Dendritic cell treated with granulocyte-macrophage colony-stimulating factor and Interleukin-4, amounts not matched to agents 40 ng/mL and 50 ng/mL, for 4 days (primary cell): ENCODE data around the gene PLEKHM2.

Experiments used
- H3K27ac Mint-ChIP-seq: one replicate; pipeline ENCODE4 v1.8.0; 2022; ENCODE audit warnings: mild to moderate bottlenecking, mixed read lengths
- H3K27me3 Mint-ChIP-seq: one replicate; pipeline ENCODE4 v1.8.0; 2022; ENCODE audit warnings: mild to moderate bottlenecking, mixed read lengths
- H3K36me3 Mint-ChIP-seq: one replicate; pipeline ENCODE4 v1.8.0; 2022; ENCODE audit warnings: low read depth, mixed read lengths
- H3K4me1 Mint-ChIP-seq: one replicate; pipeline ENCODE4 v1.8.0; 2022; ENCODE audit warnings: low read depth, mixed read lengths
- H3K4me3 Mint-ChIP-seq: one replicate; pipeline ENCODE4 v1.8.0; 2022; ENCODE audit warnings: mild to moderate bottlenecking, moderate library complexity, mixed read lengths
- H3K9me3 Mint-ChIP-seq: one replicate; pipeline ENCODE4 v1.8.0; 2022; ENCODE audit warnings: mixed read lengths
- intact Hi-C: fragments of 100-400 bp; cut with micrococcal nuclease; formaldehyde crosslinking; loops from one replicate; pipeline ENCODE4 v1.15.0; 2022

The PLEKHM2 gene

GRCh38 chr1:15764269-15764764 lies 80.2 kb downstream of the PLEKHM2 start:
- no peaks in the 10 kb centered on the region for H3K4me1 Mint-ChIP-seq
- intact Hi-C loops, result no loop called here
- no peak overlapping the region for H3K27ac Mint-ChIP-seq
- no peaks in the 10 kb centered on the region for H3K36me3 Mint-ChIP-seq
- H3K27me3 Mint-ChIP-seq, result peaks cover 60% of the 10 kb centered on the region
- no peaks in the 10 kb centered on the region for H3K9me3 Mint-ChIP-seq
- H3K4me3 Mint-ChIP-seq, result no peak overlapping the region

GRCh38 chr1:15764890-15765289 lies 80.8 kb downstream of the PLEKHM2 start:
- Mint-ChIP-seq H3K27me3 (peaks cover 55% of the 10 kb centered on the region), H3K9me3 (no peaks in the 10 kb centered on the region), H3K4me1 (no peaks in the 10 kb centered on the region), H3K36me3 (no peaks in the 10 kb centered on the region), H3K4me3 (no peak overlapping the region), H3K27ac (no peak overlapping the region)
- intact Hi-C loops, result no loop called here

GRCh38 chr1:15765495-15766194 lies 81.5 kb downstream of the PLEKHM2 start:
- H3K36me3 Mint-ChIP-seq, result no peaks in the 10 kb centered on the region
- no peak overlapping the region for H3K4me3 Mint-ChIP-seq
- H3K27ac Mint-ChIP-seq, result no peak overlapping the region
- H3K4me1 Mint-ChIP-seq, result no peaks in the 10 kb centered on the region
- H3K27me3 Mint-ChIP-seq, result peaks cover 48% of the 10 kb centered on the region
- no peaks in the 10 kb centered on the region for H3K9me3 Mint-ChIP-seq
- intact Hi-C loops, result no loop called here

GRCh38 chr1:15767941-15768340 lies 83.8 kb downstream of the PLEKHM2 start:
- Mint-ChIP-seq H3K36me3 (no peaks in the 10 kb centered on the region), H3K27ac (no peak overlapping the region), H3K4me1 (no peaks in the 10 kb centered on the region), H3K27me3 (peaks cover 41% of the 10 kb centered on the region), H3K9me3 (no peaks in the 10 kb centered on the region), H3K4me3 (no peak overlapping the region)
- intact Hi-C loops, result no loop called here

- intact Hi-C loops, result no loop called here
- Mint-ChIP-seq H3K9me3 (no peaks in the 10 kb centered on the region), H3K4me3 (no peak overlapping the region), H3K4me1 (no peaks in the 10 kb centered on the region), H3K27me3 (peaks cover 43% of the 10 kb centered on the region), H3K36me3 (no peaks in the 10 kb centered on the region), H3K27ac (no peak overlapping the region)
Measured at GRCh38 chr1:15768388-15768787, 84.3 kb downstream of the PLEKHM2 start.

- Mint-ChIP-seq H3K9me3 (no peaks in the 10 kb centered on the region), H3K4me1 (no peaks in the 10 kb centered on the region), H3K27ac (no peak overlapping the region), H3K27me3 (peaks cover 28% of the 10 kb centered on the region), H3K36me3 (no peaks in the 10 kb centered on the region), H3K4me3 (no peak overlapping the region)
- intact Hi-C loops, result no loop called here
Measured at GRCh38 chr1:15770313-15770962, 86.3 kb downstream of the PLEKHM2 start.

GRCh38 chr1:15771836-15772515 lies 87.9 kb downstream of the PLEKHM2 start:
- intact Hi-C loops, result no loop called here
- Mint-ChIP-seq H3K4me1 (no peaks in the 10 kb centered on the region), H3K27me3 (peaks cover 25% of the 10 kb centered on the region), H3K36me3 (no peaks in the 10 kb centered on the region), H3K27ac (no peak overlapping the region), H3K9me3 (no peaks in the 10 kb centered on the region), H3K4me3 (no peak overlapping the region)

GRCh38 chr1:15775706-15776105 lies 91.6 kb downstream of the PLEKHM2 start:
- Mint-ChIP-seq H3K27ac (no peak overlapping the region), H3K36me3 (no peaks in the 10 kb centered on the region), H3K4me3 (no peak overlapping the region), H3K27me3 (peaks cover 34% of the 10 kb centered on the region), H3K9me3 (no peaks in the 10 kb centered on the region), H3K4me1 (peaks cover 17% of the 10 kb centered on the region)
- intact Hi-C loops, result no loop called here

GRCh38 chr1:15777909-15778707 lies 94.0 kb downstream of the PLEKHM2 start:
- Mint-ChIP-seq H3K4me3 (no peak overlapping the region), H3K9me3 (no peaks in the 10 kb centered on the region), H3K4me1 (peaks cover 24% of the 10 kb centered on the region), H3K36me3 (no peaks in the 10 kb centered on the region), H3K27me3 (peaks cover 25% of the 10 kb centered on the region), H3K27ac (no peak overlapping the region)
- intact Hi-C loops, result no loop called here
